SU-DHL-6 (cell line): Measurements from ENCODE around the gene CHADL.

Experiments
- H2AFZ ChIP-seq: fragments of 200-600 bp; sonication (generic); 2 replicates; pipeline ENCODE4 v1.6.1; 2014; ENCODE audit warnings: low read depth, mild to moderate bottlenecking, moderate library complexity, mixed read lengths, antibody characterized with exemption, low read length; ENCODE audit not compliant: severe bottlenecking
- H3F3A ChIP-seq: fragments of 200-600 bp; shearing (Covaris generic); 2 replicates; pipeline ENCODE4 v1.6.0; 2016; ENCODE audit warnings: antibody characterized with exemption, mild to moderate bottlenecking; ENCODE audit not compliant: insufficient read depth
- H3K27ac ChIP-seq: fragments of 200-600 bp; sonication (generic); 2 replicates; pipeline ENCODE4 v1.5.1; 2016; ENCODE audit warnings: low read depth, mild to moderate bottlenecking, low read length, moderate library complexity, mixed read lengths
- H3K27me3 ChIP-seq: fragments of 200-600 bp; sonication (generic), shearing (Covaris generic); 2 replicates; pipeline ENCODE4 v1.6.0; 2014; ENCODE audit warnings: mild to moderate bottlenecking, low read length
- H3K36me3 ChIP-seq: fragments of 200-600 bp; sonication (generic); 2 replicates; pipeline ENCODE4 v1.6.1; 2014; ENCODE audit warnings: mild to moderate bottlenecking, low read length, mixed read lengths
- H3K4me2 ChIP-seq: fragments of 300-600, 200-600 bp; shearing (Covaris generic), sonication (generic); 2 replicates; pipeline ENCODE4 v1.6.0; 2014; ENCODE audit warnings: low read length, low read depth, mild to moderate bottlenecking; ENCODE audit not compliant: poor library complexity, severe bottlenecking
- H3K4me3 ChIP-seq: fragments of 200-600 bp; sonication (generic); 2 replicates; pipeline ENCODE4 v1.5.1; 2014; ENCODE audit warnings: antibody characterized with exemption, low read length, mild to moderate bottlenecking, mixed read lengths; ENCODE audit not compliant: insufficient read depth, poor library complexity, severe bottlenecking
- H3K79me2 ChIP-seq: fragments of 200-600 bp; sonication (generic); 2 replicates; pipeline ENCODE4 v1.6.1; 2014; ENCODE audit warnings: mild to moderate bottlenecking, low read length, moderate library complexity; ENCODE audit not compliant: insufficient read depth
- H3K9ac ChIP-seq: fragments of 200-600 bp; sonication (generic); 2 replicates; pipeline ENCODE4 v1.7.0; 2014; ENCODE audit warnings: mild to moderate bottlenecking, low read length
- H3K9me2 ChIP-seq: fragments of 200-600 bp; sonication (generic); replicated peaks from 2 replicates; pipeline ENCODE4 v1.6.1; 2014; ENCODE audit warnings: low read length; ENCODE audit not compliant: insufficient read depth
- H3K9me3 ChIP-seq: fragments of 200-600 bp; sonication (generic); 2 replicates; pipeline ENCODE4 v1.6.1; 2014; ENCODE audit warnings: low read length, mixed read lengths; ENCODE audit not compliant: insufficient read depth
- H4K20me1 ChIP-seq: fragments of 200-600 bp; sonication (generic); 2 replicates; pipeline ENCODE4 v1.6.1; 2014; ENCODE audit warnings: low read depth, mild to moderate bottlenecking, antibody characterized with exemption, low read length, moderate library complexity, mixed read lengths
- CTCF ChIP-seq: fragments of 200-600 bp; sonication (generic); IDR thresholded peaks from one replicate; pipeline ENCODE4 v1.5.1; 2017; ENCODE audit warnings: antibody characterized with exemption, mild to moderate bottlenecking, low read length, moderate library complexity; ENCODE audit not compliant: insufficient read depth, poor library complexity, severe bottlenecking
- EZH2phosphoT487 ChIP-seq: fragments of 200-600 bp; sonication (generic), shearing (Covaris generic); conservative IDR thresholded peaks from 2 replicates; pipeline ENCODE4 v1.6.1; 2018; ENCODE audit warnings: mild to moderate bottlenecking, antibody characterized with exemption, low read length, moderate library complexity, mixed read lengths

The CHADL gene

GRCh38 chr22:41286639-41287091 is 45.9 kb upstream of the CHADL start:
- H3K9ac ChIP-seq: peak overlapping the region; percentile 66
- TF ChIP-seq EZH2phosphoT487 (no peak), CTCF (no peak)
- 0 out of 2 replicates have a peak, but pooled peaks cover 4% of the 10 kb centered on the region for H3F3A ChIP-seq
- H4K20me1 ChIP-seq: no peaks in the 10 kb centered on the region; the same call in 1 of the 2 replicates
- no peaks in the 10 kb centered on the region for H3K9me3 ChIP-seq
- H3K36me3 ChIP-seq: no peaks in the 10 kb centered on the region
- H2AFZ ChIP-seq: peak overlapping the region; percentile 64
- peaks cover 35% of the 10 kb centered on the region for H3K79me2 ChIP-seq
- H3K27me3 ChIP-seq: no peaks in the 10 kb centered on the region
- peak overlapping the region; percentile 89 for H3K4me2 ChIP-seq
- H3K27ac ChIP-seq: peak overlapping the region; percentile 80
- peak overlapping the region; percentile 72 for H3K4me3 ChIP-seq
- H3K9me2 ChIP-seq: no peaks in the 10 kb centered on the region

- Histone ChIP-seq H3K9me3 (no peaks in the 10 kb centered on the region), H3F3A (0 out of 2 replicates have a peak, but pooled peaks cover 4% of the 10 kb centered on the region), H3K36me3 (no peaks in the 10 kb centered on the region), H3K9me2 (no peaks in the 10 kb centered on the region), H2AFZ (peak within 1 kb of the TSS; percentile 80), H3K27ac (peak within 1 kb of the TSS; percentile 80), H3K4me2 (peak within 1 kb of the TSS; percentile 89), H3K27me3 (no peaks in the 10 kb centered on the region), H3K9ac (peak within 1 kb of the TSS; percentile 91), H3K4me3 (peak within 1 kb of the TSS; percentile 91), H4K20me1 (no peaks in the 10 kb centered on the region; the same call in 1 of the 2 replicates), H3K79me2 (peaks cover 40% of the 10 kb centered on the region)
- no peak for TF ChIP-seq EZH2phosphoT487
- no peak for TF ChIP-seq CTCF
Observed at GRCh38 chr22:41285820-41286638, 45.3 kb upstream of the CHADL start, which contains the start of gene RANGAP1. TSS of gene RANGAP1 (minus strand) at chr22:41286187. CDS start at chr22:41281044, 5,143 bp downstream.

GRCh38 chr22:41285441-41285819 is 44.7 kb upstream of the CHADL start:
- no peaks in the 10 kb centered on the region for H3K27me3 ChIP-seq
- H3K4me3 ChIP-seq: peak overlapping the region; percentile 91
- no peaks in the 10 kb centered on the region for H3K9me3 ChIP-seq
- H2AFZ ChIP-seq: peak overlapping the region; percentile 80
- H3K27ac ChIP-seq: peak overlapping the region; percentile 54
- H3K4me2 ChIP-seq: peak overlapping the region; percentile 75
- TF ChIP-seq EZH2phosphoT487 (no peak), CTCF (no peak)
- H3K9ac ChIP-seq: peak overlapping the region; percentile 91
- no peaks in the 10 kb centered on the region; the same call in 1 of the 2 replicates for H4K20me1 ChIP-seq
- H3K79me2 ChIP-seq: peaks cover 46% of the 10 kb centered on the region
- H3F3A ChIP-seq: 0 out of 2 replicates have a peak, but pooled peaks cover 4% of the 10 kb centered on the region
- H3K9me2 ChIP-seq: no peaks in the 10 kb centered on the region
- H3K36me3 ChIP-seq: no peaks in the 10 kb centered on the region
